Stimulated activated CD4-positive, alpha-beta T cell treated with anti-CD3 and anti-CD28 coated beads, TNF-alpha, amount 100 ng/mL, for 4 hours (primary cell): ENCODE data around the gene CDC123.

ENCODE experiments used
- DNase-seq, 3 experiments: peaks; one replicate each; pipeline ENCODE4 v3.0.0-alpha.2; 2020; ENCODE audit warnings: low read depth in 3 of 3

CDC123 gene

DNA sequence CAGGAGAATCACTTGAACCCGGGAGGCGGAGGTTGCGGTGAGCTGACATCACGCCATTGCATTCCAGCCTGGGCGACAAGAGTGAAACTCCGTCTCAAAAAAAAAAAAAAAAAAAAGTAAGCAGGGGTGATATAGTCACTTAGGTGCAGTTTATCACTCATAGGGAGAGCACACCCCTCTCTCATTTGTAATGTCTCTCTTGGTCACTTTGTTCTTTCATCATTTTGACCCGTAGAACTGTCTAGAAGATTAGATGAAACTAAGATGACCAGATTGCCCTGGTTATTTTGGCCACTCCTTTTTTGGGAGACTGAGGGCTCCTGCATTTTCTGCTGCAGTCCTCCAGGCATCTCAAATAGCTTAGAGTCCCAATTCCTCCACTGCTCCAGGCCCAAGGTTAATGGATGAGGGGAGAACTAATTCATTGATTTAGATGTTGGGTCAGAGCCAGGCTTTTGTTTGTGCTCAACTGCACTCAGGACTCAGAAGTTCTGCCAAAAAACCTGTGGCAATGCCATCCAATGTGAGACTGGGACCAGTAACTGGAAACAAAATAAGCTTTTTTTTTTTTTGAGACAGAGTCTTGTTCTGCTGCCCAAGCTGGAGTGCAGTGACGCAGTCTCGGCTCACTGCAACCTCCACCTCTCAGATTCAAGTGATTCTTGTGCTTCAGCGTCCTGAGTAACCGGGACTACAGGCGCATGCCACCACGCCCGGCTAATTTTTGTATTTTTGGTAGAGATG, 103.4 kb downstream of the CDC123 start:
- DNase-seq: no peak
